Parathyroid adenoma (tissue), 2 donors: ENCODE data around the gene ADCY6.

Source experiments
- H2AFZ ChIP-seq: fragments of 300-600 bp; sonication (generic); one replicate; pipeline ENCODE4 v1.7.0; 2017; ENCODE audit warnings: antibody characterized with exemption, mild to moderate bottlenecking
- H3K27ac ChIP-seq: fragments of 300-600 bp; sonication (generic); one replicate; pipeline ENCODE4 v1.7.0; 2017
- H3K27me3 ChIP-seq: fragments of 300-600 bp; sonication (generic); one replicate; pipeline ENCODE4 v1.7.0; 2017; ENCODE audit warnings: low read length; ENCODE audit not compliant: control insufficient read depth, insufficient read depth
- H3K36me3 ChIP-seq: fragments of 300-600 bp; sonication (generic); one replicate; pipeline ENCODE4 v1.7.0; 2017; ENCODE audit warnings: low read length; ENCODE audit not compliant: control insufficient read depth, insufficient read depth
- H3K4me1 ChIP-seq: fragments of 300-600 bp; sonication (generic); one replicate; pipeline ENCODE4 v1.7.0; 2017; ENCODE audit warnings: control low read depth
- H3K4me2 ChIP-seq: fragments of 300-600 bp; sonication (generic); one replicate; pipeline ENCODE4 v1.7.0; 2017; ENCODE audit warnings: low read length
- H3K4me3 ChIP-seq: fragments of 300-600 bp; sonication (generic); one replicate; pipeline ENCODE4 v1.7.0; 2017; ENCODE audit warnings: low read depth, low read length
- H3K79me2 ChIP-seq: fragments of 300-600 bp; sonication (generic); one replicate; pipeline ENCODE4 v1.7.0; 2017; ENCODE audit warnings: control low read depth
- H3K9ac ChIP-seq: fragments of 300-600 bp; sonication (generic); one replicate; pipeline ENCODE4 v1.7.0; 2017; ENCODE audit warnings: mild to moderate bottlenecking
- H3K9me3 ChIP-seq: fragments of 300-600 bp; sonication (generic); one replicate; pipeline ENCODE4 v1.7.0; 2017; ENCODE audit warnings: low read length; ENCODE audit not compliant: control insufficient read depth
- TF ChIP-seq, protein P1 (sequence below): fragments of 300-600 bp; sonication (generic); IDR thresholded peaks from one replicate; pipeline ENCODE4 v1.7.0; 2017; ENCODE audit warnings: antibody characterized with exemption, mild to moderate bottlenecking
- donor health status: primary hyperparathyroidism.

The ADCY6 gene

DNA sequence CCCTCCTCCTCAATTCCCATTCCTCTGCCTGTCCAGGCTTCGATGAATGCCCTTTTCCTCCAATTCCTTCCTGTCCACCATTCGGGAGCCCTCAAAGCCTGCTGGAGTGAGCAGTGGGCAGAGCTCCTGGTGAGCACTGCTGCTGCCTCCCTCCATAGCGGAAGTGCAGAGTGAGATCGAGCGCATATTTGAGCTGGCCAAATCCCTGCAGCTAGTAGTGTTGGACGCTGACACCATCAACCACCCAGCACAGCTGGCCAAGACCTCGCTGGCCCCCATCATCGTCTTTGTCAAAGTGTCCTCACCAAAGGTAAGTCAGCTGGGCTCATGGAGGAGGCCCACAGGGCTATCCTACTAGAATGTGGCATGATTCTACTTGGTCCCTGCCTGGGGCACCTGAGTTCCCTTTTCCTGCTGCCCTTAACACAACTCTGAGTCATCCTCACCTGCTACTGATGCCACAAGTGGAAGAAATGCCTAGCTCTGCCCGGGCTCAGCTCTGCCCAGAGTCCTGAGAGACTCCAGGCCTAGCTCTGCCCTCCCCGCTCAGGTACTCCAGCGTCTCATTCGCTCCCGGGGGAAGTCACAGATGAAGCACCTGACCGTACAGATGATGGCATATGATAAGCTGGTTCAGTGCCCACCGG lies 37.4 kb upstream of the ADCY6 start:
- Histone ChIP-seq H3K36me3 (no peaks in the 10 kb centered on the region), H3K4me2 (no peak overlapping the region), H3K4me3 (no peak overlapping the region), H3K27ac (no peak overlapping the region), H3K4me1 (no peaks in the 10 kb centered on the region), H3K79me2 (no peaks in the 10 kb centered on the region), H3K9ac (no peak overlapping the region), H3K9me3 (no peaks in the 10 kb centered on the region), H3K27me3 (no peaks in the 10 kb centered on the region), H2AFZ (no peak overlapping the region)
- TF ChIP-seq, protein P1, sequence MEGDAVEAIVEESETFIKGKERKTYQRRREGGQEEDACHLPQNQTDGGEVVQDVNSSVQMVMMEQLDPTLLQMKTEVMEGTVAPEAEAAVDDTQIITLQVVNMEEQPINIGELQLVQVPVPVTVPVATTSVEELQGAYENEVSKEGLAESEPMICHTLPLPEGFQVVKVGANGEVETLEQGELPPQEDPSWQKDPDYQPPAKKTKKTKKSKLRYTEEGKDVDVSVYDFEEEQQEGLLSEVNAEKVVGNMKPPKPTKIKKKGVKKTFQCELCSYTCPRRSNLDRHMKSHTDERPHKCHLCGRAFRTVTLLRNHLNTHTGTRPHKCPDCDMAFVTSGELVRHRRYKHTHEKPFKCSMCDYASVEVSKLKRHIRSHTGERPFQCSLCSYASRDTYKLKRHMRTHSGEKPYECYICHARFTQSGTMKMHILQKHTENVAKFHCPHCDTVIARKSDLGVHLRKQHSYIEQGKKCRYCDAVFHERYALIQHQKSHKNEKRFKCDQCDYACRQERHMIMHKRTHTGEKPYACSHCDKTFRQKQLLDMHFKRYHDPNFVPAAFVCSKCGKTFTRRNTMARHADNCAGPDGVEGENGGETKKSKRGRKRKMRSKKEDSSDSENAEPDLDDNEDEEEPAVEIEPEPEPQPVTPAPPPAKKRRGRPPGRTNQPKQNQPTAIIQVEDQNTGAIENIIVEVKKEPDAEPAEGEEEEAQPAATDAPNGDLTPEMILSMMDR = no peak

DNA sequence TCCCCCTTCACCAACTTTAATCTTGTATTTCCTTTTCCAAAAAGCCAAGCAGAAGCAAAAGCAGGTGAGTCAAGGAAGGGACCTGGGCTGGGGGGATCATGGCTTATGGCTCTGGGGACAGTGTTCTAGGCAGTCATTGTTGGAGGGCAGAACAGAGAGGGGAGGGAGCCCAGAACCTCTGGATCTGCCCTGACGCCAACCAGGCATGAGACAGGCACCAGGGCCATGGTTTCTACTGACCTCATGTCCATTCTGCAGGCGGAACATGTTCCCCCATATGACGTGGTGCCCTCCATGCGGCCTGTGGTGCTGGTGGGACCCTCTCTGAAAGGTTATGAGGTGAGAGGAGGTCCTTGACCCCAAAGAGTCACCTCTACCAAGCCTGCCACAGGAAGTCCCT lies 36.0 kb upstream of the ADCY6 start:
- H3K4me2 ChIP-seq = no peak overlapping the region
- no peaks in the 10 kb centered on the region for H3K27me3 ChIP-seq
- H3K9ac ChIP-seq = no peak overlapping the region
- TF ChIP-seq, protein P1 = no peak
- no peak overlapping the region for H3K4me3 ChIP-seq
- no peaks in the 10 kb centered on the region for H3K4me1 ChIP-seq
- H3K27ac ChIP-seq = no peak overlapping the region
- H3K9me3 ChIP-seq = no peaks in the 10 kb centered on the region
- no peak overlapping the region for H2AFZ ChIP-seq
- H3K79me2 ChIP-seq = no peaks in the 10 kb centered on the region
- H3K36me3 ChIP-seq = no peaks in the 10 kb centered on the region

DNA sequence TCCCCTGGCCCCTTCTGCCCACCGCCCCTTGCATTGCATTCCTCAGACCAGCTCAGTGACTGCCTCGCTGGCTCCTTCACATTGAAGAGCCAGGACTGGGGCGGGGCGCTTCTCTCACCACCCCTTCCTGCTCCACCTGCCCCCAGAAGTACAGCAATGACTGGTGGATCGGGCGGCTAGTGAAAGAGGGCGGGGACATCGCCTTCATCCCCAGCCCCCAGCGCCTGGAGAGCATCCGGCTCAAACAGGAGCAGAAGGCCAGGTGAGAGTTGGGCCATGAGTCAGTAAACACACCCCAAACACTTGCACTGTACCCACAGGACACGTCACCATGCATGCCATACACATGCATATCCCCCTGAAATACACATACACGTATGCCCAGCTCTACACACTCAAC lies 35.2 kb upstream of the ADCY6 start:
- H2AFZ ChIP-seq = no peak overlapping the region
- H3K4me3 ChIP-seq = no peak overlapping the region
- H3K4me2 ChIP-seq = no peak overlapping the region
- H3K9me3 ChIP-seq = no peaks in the 10 kb centered on the region
- no peak overlapping the region for H3K27ac ChIP-seq
- H3K4me1 ChIP-seq = no peaks in the 10 kb centered on the region
- TF ChIP-seq, protein P1 = no peak
- H3K79me2 ChIP-seq = no peaks in the 10 kb centered on the region
- no peaks in the 10 kb centered on the region for H3K36me3 ChIP-seq
- no peak overlapping the region for H3K9ac ChIP-seq
- H3K27me3 ChIP-seq = no peaks in the 10 kb centered on the region

DNA sequence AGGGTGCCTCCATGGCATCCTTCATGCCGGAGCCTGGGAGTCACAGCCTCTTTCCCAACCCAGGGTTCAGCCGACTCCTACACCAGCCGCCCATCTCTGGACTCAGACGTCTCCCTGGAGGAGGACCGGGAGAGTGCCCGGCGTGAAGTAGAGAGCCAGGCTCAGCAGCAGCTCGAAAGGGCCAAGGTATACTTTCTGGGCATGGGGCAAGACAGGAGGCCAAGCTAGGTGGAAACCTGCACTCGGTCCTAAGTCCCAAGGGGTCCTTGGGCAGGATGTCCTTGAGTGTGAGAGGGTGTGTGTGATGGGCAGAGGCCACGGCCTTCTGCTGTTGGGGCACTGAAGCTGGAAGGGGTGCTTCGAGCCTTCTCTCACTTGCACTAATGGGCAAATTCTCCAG lies 34.4 kb upstream of the ADCY6 start:
- Histone ChIP-seq H3K4me3 (no peak overlapping the region), H3K36me3 (no peaks in the 10 kb centered on the region), H3K4me2 (no peak overlapping the region), H3K79me2 (no peaks in the 10 kb centered on the region), H3K4me1 (no peaks in the 10 kb centered on the region), H3K9ac (no peak overlapping the region), H3K9me3 (no peaks in the 10 kb centered on the region), H2AFZ (no peak overlapping the region), H3K27me3 (no peaks in the 10 kb centered on the region), H3K27ac (no peak overlapping the region)
- TF ChIP-seq, protein P1 = no peak

DNA sequence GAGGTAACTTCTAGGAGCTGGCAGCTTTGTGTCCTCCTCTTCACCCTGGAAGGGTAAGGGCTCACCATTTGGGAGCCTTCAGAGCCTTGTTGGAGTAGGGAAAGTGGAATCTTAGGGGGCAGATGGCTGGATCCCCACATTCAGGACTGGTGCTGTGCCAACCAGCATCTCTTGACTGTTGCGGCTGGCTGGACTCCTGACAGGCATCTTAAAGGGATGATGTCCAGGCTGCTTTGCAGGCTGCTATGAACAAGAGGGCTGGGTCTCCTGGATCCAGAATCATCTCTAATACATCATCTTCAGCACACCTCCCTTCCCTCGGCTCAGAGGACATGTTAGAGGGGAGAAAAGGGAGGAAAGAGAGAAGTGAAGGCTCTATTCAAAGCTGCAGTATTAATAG lies 33.8 kb upstream of the ADCY6 start:
- Histone ChIP-seq H2AFZ (no peak overlapping the region), H3K4me3 (no peak overlapping the region), H3K36me3 (no peaks in the 10 kb centered on the region), H3K27me3 (no peaks in the 10 kb centered on the region), H3K4me1 (peaks cover 3% of the 10 kb centered on the region), H3K4me2 (no peak overlapping the region), H3K9me3 (no peaks in the 10 kb centered on the region), H3K9ac (no peak overlapping the region), H3K27ac (no peak overlapping the region), H3K79me2 (no peaks in the 10 kb centered on the region)
- TF ChIP-seq, protein P1 = no peak
